Tibial nerve (tissue), 4 donors: ENCODE measurements around the gene NR2F1-AS1.

Experiments
- EP300 ChIP-seq, 2 donors: sonication (generic); formaldehyde crosslinking; IDR thresholded peaks; one replicate each; pipeline ENCODE4 v1.6.1; 2017; ENCODE audit warnings: antibody characterized with exemption in 2 of 2, mild to moderate bottlenecking in 1 of 2
- POLR2A ChIP-seq, 2 donors: fragments of 450-650 bp; IDR thresholded peaks; one replicate each; pipeline ENCODE4 v1.6.1; 2017; ENCODE audit warnings: antibody characterized with exemption in 2 of 2, mild to moderate bottlenecking in 2 of 2, moderate library complexity in 2 of 2
- TF ChIP-seq, protein P1 (sequence below), 5 experiments: fragments of 200-600 bp in 3 of 5; fragments of 450-650 bp in 2 of 5; sonication (generic) in 3 of 5; IDR thresholded peaks; one replicate each; pipeline ENCODE4 v1.5.1; 2016 to 2019; ENCODE audit warnings: antibody characterized with exemption in 5 of 5, mild to moderate bottlenecking in 3 of 5, moderate library complexity in 2 of 5

DNA sequence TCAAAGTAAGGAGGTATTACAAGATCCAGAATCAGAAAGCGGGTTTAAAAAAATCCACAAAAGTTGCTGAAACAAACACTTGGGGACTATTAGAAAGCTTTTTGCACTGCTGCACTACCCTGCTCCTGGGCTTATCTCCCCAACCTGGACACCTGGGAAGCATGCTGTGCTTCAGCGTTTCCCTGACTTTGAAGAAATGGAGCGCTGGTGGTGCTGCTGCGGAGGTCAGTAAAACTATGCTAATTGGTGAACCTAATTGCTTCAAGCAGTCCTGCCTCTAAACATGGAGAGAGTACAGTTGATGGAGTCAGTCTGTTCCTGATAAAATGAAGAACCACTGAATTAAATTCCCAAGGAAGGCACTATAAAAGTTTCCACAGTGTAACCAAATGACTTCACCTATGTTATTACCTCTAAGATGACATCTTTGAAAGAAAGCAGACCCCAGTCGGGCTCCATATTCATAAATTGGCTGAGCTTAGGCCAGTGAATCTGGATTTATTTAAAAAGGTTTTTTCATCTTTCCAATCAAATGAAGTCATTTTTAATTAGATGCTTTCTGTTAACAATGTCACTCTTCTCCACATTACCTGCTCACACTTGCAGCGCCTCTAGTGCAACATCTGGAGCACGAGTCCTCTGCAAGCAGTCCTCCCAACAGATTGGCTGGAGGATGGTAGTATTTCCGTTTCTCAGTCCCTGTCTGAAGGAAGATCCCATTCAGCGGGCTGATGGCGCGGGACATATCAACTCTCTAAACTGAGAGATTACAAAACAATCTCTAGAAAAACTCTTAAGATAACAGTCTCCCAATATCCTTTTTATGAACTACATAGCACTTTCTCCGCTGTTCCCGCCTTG lies 11.5 kb downstream of the NR2F1-AS1 start:
- TF ChIP-seq POLR2A (IDR thresholded peaks at IDR 0.05) (no peak), EP300 (IDR thresholded peaks at IDR 0.05) (no peak)
- TF ChIP-seq, protein P1, sequence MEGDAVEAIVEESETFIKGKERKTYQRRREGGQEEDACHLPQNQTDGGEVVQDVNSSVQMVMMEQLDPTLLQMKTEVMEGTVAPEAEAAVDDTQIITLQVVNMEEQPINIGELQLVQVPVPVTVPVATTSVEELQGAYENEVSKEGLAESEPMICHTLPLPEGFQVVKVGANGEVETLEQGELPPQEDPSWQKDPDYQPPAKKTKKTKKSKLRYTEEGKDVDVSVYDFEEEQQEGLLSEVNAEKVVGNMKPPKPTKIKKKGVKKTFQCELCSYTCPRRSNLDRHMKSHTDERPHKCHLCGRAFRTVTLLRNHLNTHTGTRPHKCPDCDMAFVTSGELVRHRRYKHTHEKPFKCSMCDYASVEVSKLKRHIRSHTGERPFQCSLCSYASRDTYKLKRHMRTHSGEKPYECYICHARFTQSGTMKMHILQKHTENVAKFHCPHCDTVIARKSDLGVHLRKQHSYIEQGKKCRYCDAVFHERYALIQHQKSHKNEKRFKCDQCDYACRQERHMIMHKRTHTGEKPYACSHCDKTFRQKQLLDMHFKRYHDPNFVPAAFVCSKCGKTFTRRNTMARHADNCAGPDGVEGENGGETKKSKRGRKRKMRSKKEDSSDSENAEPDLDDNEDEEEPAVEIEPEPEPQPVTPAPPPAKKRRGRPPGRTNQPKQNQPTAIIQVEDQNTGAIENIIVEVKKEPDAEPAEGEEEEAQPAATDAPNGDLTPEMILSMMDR (IDR thresholded peaks at IDR 0.05), result no peak
